T-cell (primary cell): ENCODE measurements around the gene DHX30. TPM values are rescaled to one million over a fixed set of nuclear protein-coding genes. Genes with fewer than 3 reads are reported as not detected.

ENCODE experiments used
- ATAC-seq, 4 experiments: fragments of 200-7000 bp in 3 of 4; fragments of 150-1000 bp in 1 of 4; cut with Tn5 transposase; replicated peaks in 1 of 4; 1 replicate in 3 of 4; 2 replicates in 1 of 4; pipeline ENCODE4 v1.10.0; 2021; ENCODE audit warnings: moderate library complexity in 3 of 4, mild to moderate bottlenecking in 2 of 4, moderate number of reproducible peaks in 1 of 4
- CTCF ChIA-PET, 2 donors: fragments of 300-600 bp; sonication (Branson Sonifier 250); formaldehyde crosslinking; loops; one replicate each; lab custom pipeline; 2022; ENCODE audit warnings: antibody characterized with exemption in 2 of 2; lab: Charles Lee
- POLR2A ChIA-PET, 2 donors: fragments of 300-600 bp; sonication (Branson Sonifier 250); formaldehyde crosslinking; loops; one replicate each; lab custom pipeline; 2022; ENCODE audit warnings: antibody characterized with exemption in 2 of 2; lab: Charles Lee
- DNase-seq, 35 experiments: peaks; one replicate each; pipeline versions ENCODE4 v3.0.0 to v3.0.0-alpha.2; 2013 to 2023
- H3K27ac ChIP-seq: one replicate; pipeline ENCODE4 v1.5.1; 2013; ENCODE audit warnings: low read length
- H3K27me3 ChIP-seq, 2 experiments: replicated peaks in 1 of 2; 1 replicate in 1 of 2; 2 replicates in 1 of 2; pipeline versions ENCODE4 v1.6.1 to v1.7.0; 2013; ENCODE audit warnings: low read length in 1 of 2, mixed read lengths in 1 of 2; ENCODE audit not compliant: control insufficient read depth in 2 of 2, insufficient read depth in 2 of 2; ENCODE audit errors: extremely low read depth in 1 of 2
- H3K36me3 ChIP-seq, 2 donors: 1 replicate in 1 of 2; 2 replicates in 1 of 2; pipeline versions ENCODE4 v1.6.1 to v1.7.0; 2013; ENCODE audit warnings: low read length in 1 of 2; ENCODE audit not compliant: control insufficient read depth in 2 of 2, insufficient read depth in 1 of 2; ENCODE audit errors: extremely low read depth in 1 of 2
- H3K4me1 ChIP-seq, 2 experiments: 1 replicate in 1 of 2; 2 replicates in 1 of 2; pipeline versions ENCODE4 v1.6.1 to v1.7.0; 2013; ENCODE audit warnings: low read length in 2 of 2, mixed read lengths in 1 of 2; ENCODE audit not compliant: insufficient read depth in 2 of 2, control insufficient read depth in 1 of 2; ENCODE audit errors: extremely low read depth in 1 of 2
- H3K4me3 ChIP-seq, 2 donors: 1 replicate in 1 of 2; 2 replicates in 1 of 2; pipeline versions ENCODE4 v1.5.1 to v1.7.0; 2013; ENCODE audit warnings: mild to moderate bottlenecking in 2 of 2, low read length in 1 of 2, moderate library complexity in 1 of 2; ENCODE audit not compliant: control insufficient read depth in 1 of 2; ENCODE audit errors: extremely low read depth in 1 of 2
- H3K9me3 ChIP-seq: 2 replicates; pipeline ENCODE4 v1.7.0; 2013
- H3K27ac Mint-ChIP-seq, 2 donors: one replicate each; pipeline ENCODE4 v1.8.0; 2020 to 2021; ENCODE audit warnings: mild to moderate bottlenecking in 2 of 2, mixed read lengths in 2 of 2
- H3K27me3 Mint-ChIP-seq, 2 donors: one replicate each; pipeline ENCODE4 v1.8.0; 2021 to 2022; ENCODE audit warnings: mixed read lengths in 2 of 2
- H3K36me3 Mint-ChIP-seq: one replicate; pipeline ENCODE4 v1.8.0; 2021; ENCODE audit warnings: mixed read lengths
- H3K4me1 Mint-ChIP-seq, 3 donors: one replicate each; pipeline ENCODE4 v1.8.0; 2020 to 2022; ENCODE audit warnings: mixed read lengths in 3 of 3, mild to moderate bottlenecking in 1 of 3
- H3K4me3 Mint-ChIP-seq, 3 donors: one replicate each; pipeline ENCODE4 v1.8.0; 2020 to 2022; ENCODE audit warnings: mild to moderate bottlenecking in 3 of 3, mixed read lengths in 3 of 3, moderate library complexity in 3 of 3
- H3K9me3 Mint-ChIP-seq, 3 donors: one replicate each; pipeline ENCODE4 v1.8.0; 2020 to 2022; ENCODE audit warnings: mixed read lengths in 3 of 3
- WGBS: methylation state at CpG from one replicate; pipeline ENCODE4 v1.1.5; 2013; ENCODE audit warnings: missing lambda C conversion rate; ENCODE audit not compliant: insufficient coverage; 5-methylcytosine and 5-hydroxymethylcytosine counted together
- total RNA-seq, 35 experiments: library from RNA in 6 of 35; stranded (reverse) in 6 of 35; fragments of 120-200 nt in 1 of 35; gene quantifications; one replicate each; pipeline versions ENCODE4 v1.2.1 to v1.2.4 and lab custom pipeline; 2013 to 2026

DHX30 gene
- total RNA-seq, 5 donors from 2014 or later (not counting 1 experiment from before 2014, with no cell fraction given), result 69.3 to 101 (median 97.5) TPM

- peaks cover 0 to 21% of the 10 kb centered on the region in 2 donors for H3K36me3 ChIP-seq
- no peaks in the 10 kb centered on the region for H3K27me3 ChIP-seq
- no peak overlapping the region for H3K27ac ChIP-seq
- peaks cover 18 to 29% (median 21%) of the 10 kb centered on the region in 3 donors for H3K4me1 Mint-ChIP-seq
- no CpG with 5 or more reads among the region's 8 CpGs for WGBS
- no peak for DNase-seq
- H3K9me3 Mint-ChIP-seq, result no peaks in the 10 kb centered on the region
- no peak overlapping the region for H3K27ac Mint-ChIP-seq
- H3K9me3 ChIP-seq, result no peaks in the 10 kb centered on the region
- no peaks in the 10 kb centered on the region for H3K27me3 Mint-ChIP-seq
- POLR2A ChIA-PET, result no interaction called here
- peaks cover 0 to 21% of the 10 kb centered on the region in 2 experiments for H3K4me1 ChIP-seq
- peaks cover 20% of the 10 kb centered on the region for H3K36me3 Mint-ChIP-seq
- no peak overlapping the region for H3K4me3 Mint-ChIP-seq
- ATAC-seq, result no peak
- H3K4me3 ChIP-seq, result no peak overlapping the region
- CTCF ChIA-PET, result interaction anchor here in 1 of 2 donors (0.7 kb wide), 1 partner anchor 9 kb away, joined by 3 read pairs; no protein-coding TSS in a partner anchor
Measured at GRCh38 chr3:47772047-47772446, 30.9 kb upstream of the DHX30 start.

GRCh38 chr3:47772788-47773187 is 30.1 kb upstream of the DHX30 start:
- WGBS, result 60% methylated on average over 1 of the region's 8 CpGs
- Histone ChIP-seq H3K27ac (no peak overlapping the region), H3K9me3 (no peaks in the 10 kb centered on the region), H3K4me3 (no peak overlapping the region), H3K27me3 (no peaks in the 10 kb centered on the region), H3K4me1 (peaks cover 0 to 28% of the 10 kb centered on the region in 2 experiments), H3K36me3 (peaks cover 0 to 21% of the 10 kb centered on the region in 2 donors)
- DNase-seq, result no peak
- Mint-ChIP-seq H3K27me3 (no peaks in the 10 kb centered on the region), H3K4me1 (peaks cover 18 to 29% (median 21%) of the 10 kb centered on the region in 3 donors), H3K36me3 (peaks cover 20% of the 10 kb centered on the region), H3K9me3 (no peaks in the 10 kb centered on the region), H3K27ac (no peak overlapping the region), H3K4me3 (no peak overlapping the region)
- ChIA-PET CTCF (interaction anchor here in 1 of 2 donors (0.7 to 0.8 kb wide), 2 partner anchors 8 to 29 kb away, joined by 3 read pairs; no protein-coding TSS in a partner anchor), POLR2A (no interaction called here)
- no peak for ATAC-seq

- DNase-seq (no peak), ATAC-seq (no peak)
- H3K27ac ChIP-seq, result no peak overlapping the region
- ChIA-PET CTCF (no interaction called here), POLR2A (no interaction called here)
- H3K9me3 Mint-ChIP-seq, result no peaks in the 10 kb centered on the region
- peaks cover 4% of the 10 kb centered on the region for H3K36me3 Mint-ChIP-seq
- peaks cover 40 to 45% (median 42%) of the 10 kb centered on the region in 3 donors for H3K4me1 Mint-ChIP-seq
- H3K36me3 ChIP-seq, result peaks cover 0 to 5% of the 10 kb centered on the region in 2 donors
- no peak overlapping the region for H3K27ac Mint-ChIP-seq
- H3K9me3 ChIP-seq, result no peaks in the 10 kb centered on the region
- H3K4me3 ChIP-seq, result no peak overlapping the region
- no peaks in the 10 kb centered on the region for H3K27me3 Mint-ChIP-seq
- no peak overlapping the region for H3K4me3 Mint-ChIP-seq
- no CpG with 5 or more reads among the region's 3 CpGs for WGBS
- H3K27me3 ChIP-seq, result no peaks in the 10 kb centered on the region
- peaks cover 24 to 60% of the 10 kb centered on the region in 2 experiments for H3K4me1 ChIP-seq
Measured at GRCh38 chr3:47778746-47779145, 24.2 kb upstream of the DHX30 start.

GRCh38 chr3:47780741-47781684 is 21.9 kb upstream of the DHX30 start:
- peak overlapping the region; percentile 86 to 90 for H3K27ac Mint-ChIP-seq
- H3K4me1 Mint-ChIP-seq, result peaks cover 29 to 34% (median 32%) of the 10 kb centered on the region in 3 donors
- DNase-seq, result peak in 34 of 35 experiments; percentile 33 to 86 (median 56)
- POLR2A ChIA-PET, result interaction anchor here in 1 of 2 donors (0.5 kb wide), 1 partner anchor 804 kb away, joined by 4 read pairs; no protein-coding TSS in a partner anchor
- H3K27me3 ChIP-seq, result no peaks in the 10 kb centered on the region
- H3K4me3 ChIP-seq, result peak overlapping the region; percentile 66 to 71
- H3K27ac ChIP-seq, result peak overlapping the region; percentile 81
- H3K27me3 Mint-ChIP-seq, result no peaks in the 10 kb centered on the region
- H3K36me3 ChIP-seq, result peaks cover 0 to 5% of the 10 kb centered on the region in 2 donors
- peaks cover 24 to 48% of the 10 kb centered on the region in 2 experiments for H3K4me1 ChIP-seq
- ATAC-seq, result peak; percentile 55 to 61 (median 56)
- H3K9me3 ChIP-seq, result no peaks in the 10 kb centered on the region
- CTCF ChIA-PET, result interaction anchor here in 1 of 2 donors (0.6 to 1.3 kb wide), 3 partner anchors 9 to 258 kb away, joined by 3 read pairs; no protein-coding TSS in a partner anchor
- WGBS, result under 1% methylated on average over 47 of the region's 54 CpGs
- H3K4me3 Mint-ChIP-seq, result peak overlapping the region; percentile 91 to 96 (median 92)
- H3K9me3 Mint-ChIP-seq, result no peaks in the 10 kb centered on the region
- no peaks in the 10 kb centered on the region for H3K36me3 Mint-ChIP-seq

- under 1% methylated on average over 79 of the region's 79 CpGs for WGBS
- Mint-ChIP-seq H3K36me3 (no peaks in the 10 kb centered on the region), H3K4me1 (peaks cover 27 to 29% (median 28%) of the 10 kb centered on the region in 3 donors), H3K27me3 (no peaks in the 10 kb centered on the region), H3K9me3 (no peaks in the 10 kb centered on the region), H3K4me3 (peak within 1 kb of the TSS; percentile 91 to 96 (median 92)), H3K27ac (peak within 1 kb of the TSS; percentile 97 to 98)
- POLR2A ChIA-PET, result interaction anchor here in 1 of 2 donors (0.5 kb wide), 1 partner anchor 805 kb away, joined by 4 read pairs; no protein-coding TSS in a partner anchor
- Histone ChIP-seq H3K4me3 (peak within 1 kb of the TSS; percentile 80 to 90), H3K27me3 (no peaks in the 10 kb centered on the region), H3K9me3 (no peaks in the 10 kb centered on the region), H3K27ac (peak within 1 kb of the TSS; percentile 92), H3K36me3 (peaks cover 0 to 5% of the 10 kb centered on the region in 2 donors), H3K4me1 (peaks cover 24 to 41% of the 10 kb centered on the region in 2 experiments)
- ATAC-seq (peak; percentile 89 to 93 (median 92)), DNase-seq (peak; percentile 93 to 99 (median 96))
- CTCF ChIA-PET, result interaction anchor here in 1 of 2 donors (0.6 to 1.3 kb wide), 3 partner anchors 10 to 259 kb away, joined by 3 read pairs; no protein-coding TSS in a partner anchor
Measured at GRCh38 chr3:47781685-47782445, 21.1 kb upstream of the DHX30 start, which contains the start of gene SMARCC1. SMARCC1 (minus strand) TSS chr3:47781893; CDS start chr3:47781797, 96 bp downstream.
